KMS-11 (cell line): ENCODE data around the gene DENND5B.

Experiments used
- H2AFZ ChIP-seq: fragments of 200-600 bp; sonication (generic); 2 replicates; pipeline ENCODE4 v1.6.1; 2016; ENCODE audit warnings: antibody characterized with exemption, mixed run types, low read depth
- H3K27ac ChIP-seq: fragments of 200-600 bp; sonication (generic); 2 replicates; pipeline ENCODE4 v1.6.1; 2016; ENCODE audit warnings: mild to moderate bottlenecking, mixed run types
- H3K27me3 ChIP-seq: fragments of 200-600 bp; sonication (generic); 2 replicates; pipeline ENCODE4 v1.6.1; 2017; ENCODE audit warnings: mild to moderate bottlenecking, low read depth, mixed run types, moderate library complexity; ENCODE audit not compliant: insufficient read depth
- H3K36me3 ChIP-seq: fragments of 200-600 bp; sonication (generic); 2 replicates; pipeline ENCODE4 v1.6.1; 2017; ENCODE audit warnings: mild to moderate bottlenecking, mixed run types; ENCODE audit not compliant: insufficient read depth
- H3K4me1 ChIP-seq: fragments of 200-600 bp; sonication (generic); 2 replicates; pipeline ENCODE4 v1.6.1; 2016; ENCODE audit warnings: mild to moderate bottlenecking, low read depth, mixed run types; ENCODE audit not compliant: poor library complexity, severe bottlenecking
- H3K4me2 ChIP-seq: fragments of 200-600 bp; sonication (generic); 2 replicates; pipeline ENCODE4 v1.7.0; 2016; ENCODE audit warnings: mild to moderate bottlenecking, mixed run types
- H3K4me3 ChIP-seq: fragments of 200-600 bp; sonication (generic); IDR thresholded peaks from 2 replicates; pipeline ENCODE4 v1.6.1; 2017; ENCODE audit warnings: low read depth, low read length, mixed read lengths; ENCODE audit not compliant: insufficient read depth
- H3K79me2 ChIP-seq: fragments of 200-600 bp; sonication (generic); 2 replicates; pipeline ENCODE4 v1.6.1; 2016; ENCODE audit warnings: low read depth, mixed run types; ENCODE audit not compliant: insufficient read depth
- H3K9ac ChIP-seq: fragments of 200-600 bp; sonication (generic); 2 replicates; pipeline ENCODE4 v1.6.1; 2016; ENCODE audit warnings: mild to moderate bottlenecking, mixed run types
- H4K20me1 ChIP-seq: fragments of 200-600 bp; sonication (generic); 2 replicates; pipeline ENCODE4 v1.6.1; 2016; ENCODE audit warnings: mild to moderate bottlenecking, mixed run types; ENCODE audit not compliant: insufficient read depth
- CTCF ChIP-seq: fragments of 200-600 bp; sonication (generic); conservative IDR thresholded peaks from 2 replicates; pipeline ENCODE4 v1.6.1; 2017; ENCODE audit warnings: low read depth, mild to moderate bottlenecking, antibody characterized with exemption, low read length, moderate library complexity, mixed read lengths

DENND5B gene

GRCh38 chr12:31390991-31391390 lies 199.9 kb downstream of the DENND5B start:
- Histone ChIP-seq H4K20me1 (no peaks in the 10 kb centered on the region), H3K4me1 (no peaks in the 10 kb centered on the region), H3K4me2 (no peak overlapping the region), H3K27me3 (no peaks in the 10 kb centered on the region), H3K79me2 (no peaks in the 10 kb centered on the region), H3K36me3 (no peaks in the 10 kb centered on the region), H3K27ac (no peak overlapping the region), H3K9ac (no peak overlapping the region), H2AFZ (no peak overlapping the region), H3K4me3 (no peak overlapping the region)
- TF ChIP-seq CTCF = no peak

GRCh38 chr12:31388713-31389112 lies 202.2 kb downstream of the DENND5B start:
- no peak overlapping the region for H3K27ac ChIP-seq
- no peak for TF ChIP-seq CTCF
- no peaks in the 10 kb centered on the region for H3K4me1 ChIP-seq

GRCh38 chr12:31387466-31387865 lies 203.5 kb downstream of the DENND5B start:
- no peak overlapping the region for H3K9ac ChIP-seq
- H3K4me3 ChIP-seq = no peak overlapping the region
- no peaks in the 10 kb centered on the region for H3K36me3 ChIP-seq
- no peak overlapping the region for H3K27ac ChIP-seq
- H4K20me1 ChIP-seq = no peaks in the 10 kb centered on the region
- H3K4me2 ChIP-seq = no peak overlapping the region
- no peaks in the 10 kb centered on the region for H3K79me2 ChIP-seq
- H3K4me1 ChIP-seq = no peaks in the 10 kb centered on the region
- no peaks in the 10 kb centered on the region for H3K27me3 ChIP-seq
- no peak overlapping the region for H2AFZ ChIP-seq
- no peak for TF ChIP-seq CTCF

More at GRCh38 chr12:31388713-31389112, 202.2 kb downstream of the DENND5B start:
- H3K36me3 ChIP-seq = no peaks in the 10 kb centered on the region
- no peaks in the 10 kb centered on the region for H3K27me3 ChIP-seq
- H3K4me2 ChIP-seq = no peak overlapping the region
- no peak overlapping the region for H3K4me3 ChIP-seq
- no peaks in the 10 kb centered on the region for H3K79me2 ChIP-seq
- no peaks in the 10 kb centered on the region for H4K20me1 ChIP-seq
- no peak overlapping the region for H3K9ac ChIP-seq
- H2AFZ ChIP-seq = no peak overlapping the region

- Histone ChIP-seq H3K27me3 (no peaks in the 10 kb centered on the region), H3K36me3 (no peaks in the 10 kb centered on the region), H3K4me1 (no peaks in the 10 kb centered on the region), H4K20me1 (no peaks in the 10 kb centered on the region), H3K4me2 (no peak overlapping the region), H3K9ac (no peak overlapping the region), H2AFZ (no peak overlapping the region), H3K79me2 (no peaks in the 10 kb centered on the region), H3K27ac (no peak overlapping the region), H3K4me3 (no peak overlapping the region)
- no peak for TF ChIP-seq CTCF
Measured at GRCh38 chr12:31387011-31387410, 203.9 kb downstream of the DENND5B start.
